ENCODE measurements around the gene WDR45. TPM values are rescaled to one million over a fixed set of nuclear protein-coding genes. Genes with fewer than 3 reads are reported as not detected.

The WDR45 gene
- total and polyA plus RNA-seq, 2 of the 13 experiments (the other 11 are each of a cell fraction or from before 2014, with no cell fraction given): 16.4 to 65.5 TPM

- TF ChIP-seq SKIL (CRISPR knock-in tag; IDR thresholded peaks at IDR 0.05; ENCODE audit: borderline replicate concordance) (no peak), NCOR1 (IDR thresholded peaks at IDR 0.05; ENCODE audit: borderline replicate concordance, low read length) (no peak), HOXA7 (CRISPR knock-in tag; IDR thresholded peaks at IDR 0.05) (no peak), FLYWCH1 (CRISPR knock-in tag; IDR thresholded peaks at IDR 0.05) (no peak), ZNF510 (CRISPR knock-in tag; IDR thresholded peaks at IDR 0.05; ENCODE audit: low read depth) (no peak), FOSL2 (CRISPR knock-in tag; IDR thresholded peaks at IDR 0.05) (no peak), NRL (CRISPR knock-in tag; IDR thresholded peaks at IDR 0.05; ENCODE audit: borderline replicate concordance) (no peak), MZF1 (CRISPR knock-in tag; IDR thresholded peaks at IDR 0.05; ENCODE audit: borderline replicate concordance) (no peak), HDAC2 (CRISPR knock-in tag; IDR thresholded peaks at IDR 0.05) (no peak), NR3C1 (CRISPR knock-in tag; IDR thresholded peaks at IDR 0.05) (no peak), ZNF180 (CRISPR knock-in tag; IDR thresholded peaks at IDR 0.05; ENCODE audit: borderline replicate concordance, low read depth) (no peak), AHDC1 (CRISPR knock-in tag; IDR thresholded peaks at IDR 0.05; ENCODE audit: borderline replicate concordance) (no peak), TBP (CRISPR knock-in tag; IDR thresholded peaks at IDR 0.05) (no peak)
- TF ChIP-seq, protein P1, sequence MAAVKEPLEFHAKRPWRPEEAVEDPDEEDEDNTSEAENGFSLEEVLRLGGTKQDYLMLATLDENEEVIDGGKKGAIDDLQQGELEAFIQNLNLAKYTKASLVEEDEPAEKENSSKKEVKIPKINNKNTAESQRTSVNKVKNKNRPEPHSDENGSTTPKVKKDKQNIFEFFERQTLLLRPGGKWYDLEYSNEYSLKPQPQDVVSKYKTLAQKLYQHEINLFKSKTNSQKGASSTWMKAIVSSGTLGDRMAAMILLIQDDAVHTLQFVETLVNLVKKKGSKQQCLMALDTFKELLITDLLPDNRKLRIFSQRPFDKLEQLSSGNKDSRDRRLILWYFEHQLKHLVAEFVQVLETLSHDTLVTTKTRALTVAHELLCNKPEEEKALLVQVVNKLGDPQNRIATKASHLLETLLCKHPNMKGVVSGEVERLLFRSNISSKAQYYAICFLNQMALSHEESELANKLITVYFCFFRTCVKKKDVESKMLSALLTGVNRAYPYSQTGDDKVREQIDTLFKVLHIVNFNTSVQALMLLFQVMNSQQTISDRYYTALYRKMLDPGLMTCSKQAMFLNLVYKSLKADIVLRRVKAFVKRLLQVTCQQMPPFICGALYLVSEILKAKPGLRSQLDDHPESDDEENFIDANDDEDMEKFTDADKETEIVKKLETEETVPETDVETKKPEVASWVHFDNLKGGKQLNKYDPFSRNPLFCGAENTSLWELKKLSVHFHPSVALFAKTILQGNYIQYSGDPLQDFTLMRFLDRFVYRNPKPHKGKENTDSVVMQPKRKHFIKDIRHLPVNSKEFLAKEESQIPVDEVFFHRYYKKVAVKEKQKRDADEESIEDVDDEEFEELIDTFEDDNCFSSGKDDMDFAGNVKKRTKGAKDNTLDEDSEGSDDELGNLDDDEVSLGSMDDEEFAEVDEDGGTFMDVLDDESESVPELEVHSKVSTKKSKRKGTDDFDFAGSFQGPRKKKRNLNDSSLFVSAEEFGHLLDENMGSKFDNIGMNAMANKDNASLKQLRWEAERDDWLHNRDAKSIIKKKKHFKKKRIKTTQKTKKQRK (IDR thresholded peaks at IDR 0.05; ENCODE audit: low read length): no peak
- TF ChIP-seq, protein P2, sequence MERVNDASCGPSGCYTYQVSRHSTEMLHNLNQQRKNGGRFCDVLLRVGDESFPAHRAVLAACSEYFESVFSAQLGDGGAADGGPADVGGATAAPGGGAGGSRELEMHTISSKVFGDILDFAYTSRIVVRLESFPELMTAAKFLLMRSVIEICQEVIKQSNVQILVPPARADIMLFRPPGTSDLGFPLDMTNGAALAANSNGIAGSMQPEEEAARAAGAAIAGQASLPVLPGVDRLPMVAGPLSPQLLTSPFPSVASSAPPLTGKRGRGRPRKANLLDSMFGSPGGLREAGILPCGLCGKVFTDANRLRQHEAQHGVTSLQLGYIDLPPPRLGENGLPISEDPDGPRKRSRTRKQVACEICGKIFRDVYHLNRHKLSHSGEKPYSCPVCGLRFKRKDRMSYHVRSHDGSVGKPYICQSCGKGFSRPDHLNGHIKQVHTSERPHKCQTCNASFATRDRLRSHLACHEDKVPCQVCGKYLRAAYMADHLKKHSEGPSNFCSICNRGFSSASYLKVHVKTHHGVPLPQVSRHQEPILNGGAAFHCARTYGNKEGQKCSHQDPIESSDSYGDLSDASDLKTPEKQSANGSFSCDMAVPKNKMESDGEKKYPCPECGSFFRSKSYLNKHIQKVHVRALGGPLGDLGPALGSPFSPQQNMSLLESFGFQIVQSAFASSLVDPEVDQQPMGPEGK (CRISPR knock-in tag; IDR thresholded peaks at IDR 0.05): 0 out of 2 replicates have a peak, but pooled peaks have one; percentile 9
These were observed 21.3 kb upstream of the WDR45 start (continued) for GRCh38 chrX:49100704-49101628.
